Small intestine (tissue), 7 donors: Measurements from ENCODE around the gene PLEKHG4B. TPM values are rescaled to one million over a fixed set of nuclear protein-coding genes. Genes with fewer than 3 reads are reported as not detected.

ENCODE experiments used
- DNase-seq, 2 donors: peaks; one replicate each; pipeline versions ENCODE4 v3.0.0 to v3.0.0-alpha.2; 2013
- FAIRE-seq: peaks from 2 replicates; lab custom pipeline; 2012; peaks lifted over from hg19 to GRCh38; lab: Jason Lieb, UNC
- H3K27ac ChIP-seq, 3 donors: one replicate each; pipeline ENCODE4 v1.5.1; 2013; ENCODE audit warnings: low read length in 2 of 3, mild to moderate bottlenecking in 2 of 3, control low read depth in 1 of 3, inconsistent platforms in 1 of 3, low read depth in 1 of 3, moderate library complexity in 1 of 3
- H3K27me3 ChIP-seq, 3 donors: one replicate each; pipeline ENCODE4 v1.6.1; 2013; ENCODE audit warnings: low read length in 3 of 3, inconsistent platforms in 1 of 3; ENCODE audit not compliant: control insufficient read depth in 3 of 3, insufficient read depth in 3 of 3
- H3K36me3 ChIP-seq, 3 donors: one replicate each; pipeline ENCODE4 v1.6.1; 2013; ENCODE audit warnings: low read length in 3 of 3, inconsistent platforms in 1 of 3, low read depth in 1 of 3, mild to moderate bottlenecking in 1 of 3, moderate library complexity in 1 of 3; ENCODE audit not compliant: control insufficient read depth in 3 of 3, insufficient read depth in 2 of 3
- H3K4me1 ChIP-seq, 3 donors: one replicate each; pipeline ENCODE4 v1.6.1; 2013; ENCODE audit warnings: low read length in 2 of 3, inconsistent platforms in 1 of 3, low read depth in 1 of 3, mild to moderate bottlenecking in 1 of 3, moderate library complexity in 1 of 3; ENCODE audit not compliant: control insufficient read depth in 3 of 3, insufficient read depth in 2 of 3
- H3K4me3 ChIP-seq, 3 donors: one replicate each; pipeline ENCODE4 v1.5.1; 2013; ENCODE audit warnings: low read length in 3 of 3, control low read depth in 1 of 3, inconsistent platforms in 1 of 3, low read depth in 1 of 3, mild to moderate bottlenecking in 1 of 3, moderate library complexity in 1 of 3
- H3K9me3 ChIP-seq, 2 donors: one replicate each; pipeline ENCODE4 v1.6.1; 2013; ENCODE audit warnings: low read depth in 1 of 2, low read length in 1 of 2; ENCODE audit not compliant: control insufficient read depth in 2 of 2, insufficient read depth in 1 of 2
- WGBS, 3 donors: extraction: QIAGEN DNeasy Blood & Tissue Kit; methylation state at CpG; one replicate each; pipeline ENCODE4 v1.1.7; 2013; 5-methylcytosine and 5-hydroxymethylcytosine counted together
- polyA plus RNA-seq, 4 donors: library from polyadenylated mRNA; stranded (reverse) in 3 of 4; unstranded in 1 of 4; fragments of 200-250 nt in 3 of 4; fragments of 120-200 nt in 1 of 4; gene quantifications; one replicate each; pipeline versions ENCODE4 v1.2.1 to v1.2.3, GENCODE V29; 2013
- donor health status: healthy with polysubstance abuse.
- donor health status: control.
- donor health status: control.
- donor health status: Bipolar disorder and iron deficiency.
- donor health status: healthy.

Gene PLEKHG4B
- polyA plus RNA-seq, 4 donors, result 0.01 to 0.44 TPM; not detected in 2

DNA sequence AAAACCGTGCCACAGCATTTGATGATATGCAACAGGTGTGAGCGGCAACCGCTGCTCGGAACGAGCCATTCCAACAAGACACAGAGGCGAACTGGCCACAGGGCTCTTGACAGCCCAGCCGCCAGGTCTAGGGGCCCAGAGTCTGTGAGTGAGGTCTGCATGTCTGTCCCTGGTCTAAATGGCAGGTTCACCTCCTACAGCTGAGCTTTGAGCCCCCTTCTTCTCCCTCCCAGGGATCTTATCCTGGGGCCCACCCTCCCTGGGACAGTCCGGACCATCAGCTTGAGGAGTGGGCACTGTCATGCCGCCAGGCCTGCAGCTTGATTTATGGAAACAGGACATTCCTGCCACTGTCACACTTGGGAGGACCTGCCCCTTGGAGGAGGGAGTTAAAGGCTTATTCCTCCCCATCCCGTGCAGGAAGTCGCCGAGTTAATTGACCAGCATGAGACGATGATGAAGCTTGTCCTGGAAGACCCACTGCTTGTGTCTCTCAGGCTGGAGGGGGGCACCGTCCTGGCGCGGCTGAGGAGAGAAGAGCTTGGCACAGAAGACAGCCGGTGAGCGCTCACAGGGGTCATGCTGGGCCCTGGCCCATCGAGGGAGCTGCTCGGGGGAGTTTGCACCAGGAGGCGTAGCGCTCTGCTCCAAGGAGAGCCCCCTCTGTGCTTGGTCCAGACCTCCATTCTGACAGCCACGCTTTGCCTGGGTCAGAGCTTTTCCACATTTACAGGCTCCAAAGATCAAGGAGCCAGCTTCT, 63.9 kb downstream of the PLEKHG4B start:
- Histone ChIP-seq H3K27ac (no peak overlapping the region), H3K36me3 (no peaks in the 10 kb centered on the region), H3K9me3 (no peaks in the 10 kb centered on the region), H3K4me1 (no peaks in the 10 kb centered on the region), H3K4me3 (no peak overlapping the region), H3K27me3 (no peaks in the 10 kb centered on the region)
- 81 to 89% (median 87%) methylated on average over 23 of the region's 23 CpGs for WGBS, 3 donors
- DNase-seq, result no peak
- no peak for FAIRE-seq

DNA sequence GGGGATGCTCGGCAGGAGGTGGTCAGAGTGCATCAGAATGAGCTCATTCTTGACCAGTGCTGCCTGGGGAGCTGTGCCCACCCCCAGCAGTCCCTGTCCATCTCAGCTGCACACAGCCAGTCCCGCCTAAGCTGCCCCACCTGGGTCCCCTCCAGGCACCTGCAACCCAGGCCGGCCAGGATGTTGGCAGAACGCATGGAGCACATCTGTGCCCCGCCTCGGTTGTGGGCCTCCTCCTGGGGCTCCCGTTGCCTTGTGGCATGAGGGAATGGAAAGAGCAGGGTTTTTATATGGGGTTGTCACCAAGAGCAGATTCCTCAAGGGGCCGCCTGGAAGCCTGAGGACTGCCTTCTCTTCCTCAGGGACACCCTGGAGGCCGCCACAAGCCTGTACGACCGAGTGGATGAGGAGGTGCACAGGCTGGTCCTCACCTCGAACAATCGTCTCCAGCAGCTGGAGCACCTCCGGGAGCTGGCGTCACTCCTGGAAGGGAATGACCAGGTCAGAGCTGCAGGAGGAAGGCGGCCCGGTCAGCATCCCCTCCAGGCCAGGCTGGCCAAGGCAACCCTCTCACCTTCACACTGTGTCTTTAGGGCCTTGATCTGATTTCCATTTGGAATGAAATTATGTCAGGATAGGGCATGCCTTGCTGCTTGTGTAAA, 64.6 kb downstream of the PLEKHG4B start:
- DNase-seq, result no peak
- Histone ChIP-seq H3K9me3 (no peaks in the 10 kb centered on the region), H3K4me1 (no peaks in the 10 kb centered on the region), H3K36me3 (no peaks in the 10 kb centered on the region), H3K27ac (no peak overlapping the region), H3K27me3 (no peaks in the 10 kb centered on the region), H3K4me3 (no peak overlapping the region)
- no peak for FAIRE-seq
- WGBS, 3 donors, result 77 to 88% (median 82%) methylated on average over 17 of the region's 17 CpGs

DNA sequence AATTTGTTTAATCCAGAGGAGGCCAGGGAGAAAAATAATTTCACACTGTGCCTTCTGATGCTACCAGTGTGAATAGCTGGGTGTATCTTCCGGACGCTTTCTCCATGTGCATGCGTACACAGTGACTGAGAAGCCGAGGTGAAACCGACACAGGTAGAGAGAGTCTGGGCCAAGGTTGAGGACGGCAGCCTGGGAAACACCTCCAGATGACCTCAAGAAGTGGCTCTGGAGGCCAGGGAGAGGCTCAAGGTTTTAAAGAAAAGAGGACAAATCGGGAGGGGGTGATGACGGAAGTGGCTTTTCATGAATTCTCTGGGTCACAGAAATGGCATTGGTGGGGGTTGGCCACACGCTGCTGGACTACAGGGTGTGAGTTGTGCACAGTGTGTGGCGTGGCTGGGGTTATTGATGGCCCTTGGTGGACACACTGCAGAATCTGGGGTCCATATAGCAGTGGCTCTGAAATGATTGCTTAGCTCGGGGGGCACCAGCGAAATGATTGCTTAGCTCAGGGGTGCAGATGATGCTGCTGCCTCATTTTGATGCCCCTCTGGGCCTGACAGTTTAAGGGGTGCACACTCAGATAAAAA, 65.3 kb downstream of the PLEKHG4B start:
- no peaks in the 10 kb centered on the region for H3K27me3 ChIP-seq
- no peaks in the 10 kb centered on the region for H3K4me1 ChIP-seq
- FAIRE-seq (no peak), DNase-seq (no peak)
- no peaks in the 10 kb centered on the region for H3K9me3 ChIP-seq
- H3K27ac ChIP-seq, result no peak overlapping the region
- no peaks in the 10 kb centered on the region for H3K36me3 ChIP-seq
- H3K4me3 ChIP-seq, result no peak overlapping the region
- 87 to 90% (median 88%) methylated on average over 12 of the region's 12 CpGs for WGBS, 3 donors

DNA sequence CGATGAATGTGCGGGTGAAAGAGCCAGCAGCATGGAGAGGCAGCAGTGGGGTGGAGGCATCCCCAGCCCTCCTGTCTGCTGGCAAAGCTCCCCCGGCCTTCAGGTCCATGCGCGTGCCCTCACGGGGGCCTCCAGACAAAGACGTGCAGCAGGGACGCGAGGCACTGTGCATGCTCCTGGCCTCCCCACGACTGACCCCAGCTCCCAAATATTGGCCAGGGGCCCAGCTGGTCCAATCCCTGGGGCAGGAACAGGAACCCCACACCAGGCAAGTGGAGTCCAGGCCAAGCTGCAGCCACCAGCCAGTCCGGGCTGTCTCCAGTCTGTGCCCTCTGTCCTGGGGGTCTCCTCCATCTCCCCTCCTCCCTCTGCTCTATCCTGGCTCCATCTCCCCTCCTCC, 65.8 kb downstream of the PLEKHG4B start:
- no peaks in the 10 kb centered on the region for H3K4me1 ChIP-seq
- H3K4me3 ChIP-seq, result no peak overlapping the region
- DNase-seq (no peak), FAIRE-seq (no peak)
- no peaks in the 10 kb centered on the region for H3K9me3 ChIP-seq
- no peaks in the 10 kb centered on the region for H3K36me3 ChIP-seq
- WGBS, 3 donors, result 79 to 88% (median 86%) methylated on average over 11 of the region's 11 CpGs
- no peak overlapping the region for H3K27ac ChIP-seq
- H3K27me3 ChIP-seq, result no peaks in the 10 kb centered on the region

DNA sequence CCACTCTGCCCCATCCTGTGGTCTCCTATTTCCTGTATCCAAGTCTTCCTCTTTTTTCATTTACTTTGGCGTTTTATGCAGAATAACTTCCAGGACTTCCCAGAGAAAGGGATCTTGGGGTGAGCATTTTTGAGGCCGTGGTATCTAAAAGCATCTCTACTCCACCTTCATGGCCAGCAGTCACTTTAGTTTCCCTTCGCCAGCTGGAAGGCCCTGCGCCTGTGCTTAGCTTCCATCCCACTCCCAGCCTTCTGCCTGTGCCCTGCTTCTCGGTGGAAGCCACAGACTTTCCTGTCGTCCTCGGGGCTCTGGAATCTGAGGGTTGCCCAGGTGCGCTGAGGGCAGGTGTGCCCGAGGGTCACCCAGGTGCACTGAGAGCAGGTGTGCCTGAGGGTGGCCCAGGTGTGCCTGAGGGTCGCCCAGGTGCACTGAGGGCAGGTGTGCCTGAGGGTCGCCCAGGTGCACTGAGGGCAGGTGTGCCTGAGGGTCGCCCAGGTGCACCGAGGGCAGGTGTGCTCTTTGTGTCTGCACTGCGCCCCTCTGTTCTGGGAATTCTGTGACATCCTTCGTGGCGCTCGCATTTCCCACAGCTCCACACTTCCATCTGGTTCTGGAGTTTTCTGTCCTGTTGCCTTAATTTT, 67.0 kb downstream of the PLEKHG4B start:
- FAIRE-seq, result no peak
- no peaks in the 10 kb centered on the region for H3K36me3 ChIP-seq

DNA sequence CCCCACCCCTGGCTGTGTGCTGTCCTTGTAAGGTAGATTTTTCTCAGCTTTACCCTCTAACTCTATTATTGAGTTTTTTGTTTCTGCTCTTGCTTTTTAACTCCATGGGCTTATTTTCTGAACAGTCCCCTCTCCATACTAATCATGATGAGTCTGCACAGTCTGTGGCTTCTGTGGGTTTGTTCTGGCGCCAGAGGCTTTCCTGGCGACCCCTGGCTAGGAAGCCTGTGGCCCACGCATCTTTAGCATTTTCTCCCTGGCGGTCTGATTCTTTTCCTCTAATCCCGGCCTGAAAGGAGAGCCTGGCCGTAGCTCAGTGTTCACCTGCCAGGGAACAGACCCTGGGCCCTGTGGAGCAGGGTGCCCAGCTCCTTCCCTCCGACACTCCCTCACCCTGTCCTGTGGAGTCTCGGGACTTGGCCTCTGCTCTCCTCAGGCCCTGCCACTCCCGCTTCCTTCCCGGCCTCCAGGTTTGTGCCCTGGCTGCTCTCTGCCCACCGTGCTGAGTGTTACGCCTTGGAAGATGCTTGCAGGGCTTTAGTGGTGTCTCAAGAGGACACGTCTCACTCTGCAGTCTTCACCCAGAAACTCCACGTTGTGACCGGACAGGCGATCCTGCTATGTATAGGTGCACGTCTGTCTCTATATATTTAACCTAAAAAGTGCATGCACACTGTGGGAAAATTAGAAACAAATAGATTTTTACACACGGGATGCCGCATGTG, 67.6 kb downstream of the PLEKHG4B start:
- FAIRE-seq (no peak), DNase-seq (no peak)
- Histone ChIP-seq H3K4me3 (no peak overlapping the region), H3K27ac (no peak overlapping the region), H3K36me3 (no peaks in the 10 kb centered on the region), H3K27me3 (no peaks in the 10 kb centered on the region), H3K9me3 (no peaks in the 10 kb centered on the region), H3K4me1 (no peaks in the 10 kb centered on the region)
- 69 to 74% (median 69%) methylated on average over 19 of the region's 19 CpGs for WGBS, 3 donors

More for the DNA sequence above, 67.0 kb downstream of the PLEKHG4B start:
- no peaks in the 10 kb centered on the region for H3K9me3 ChIP-seq
- H3K27me3 ChIP-seq, result no peaks in the 10 kb centered on the region
- no peaks in the 10 kb centered on the region for H3K4me1 ChIP-seq
- no peak overlapping the region for H3K27ac ChIP-seq
- H3K4me3 ChIP-seq, result no peak overlapping the region
- 62 to 75% (median 71%) methylated on average over 16 to 17 of the region's 17 CpGs for WGBS, 3 donors
- DNase-seq, result no peak

DNA sequence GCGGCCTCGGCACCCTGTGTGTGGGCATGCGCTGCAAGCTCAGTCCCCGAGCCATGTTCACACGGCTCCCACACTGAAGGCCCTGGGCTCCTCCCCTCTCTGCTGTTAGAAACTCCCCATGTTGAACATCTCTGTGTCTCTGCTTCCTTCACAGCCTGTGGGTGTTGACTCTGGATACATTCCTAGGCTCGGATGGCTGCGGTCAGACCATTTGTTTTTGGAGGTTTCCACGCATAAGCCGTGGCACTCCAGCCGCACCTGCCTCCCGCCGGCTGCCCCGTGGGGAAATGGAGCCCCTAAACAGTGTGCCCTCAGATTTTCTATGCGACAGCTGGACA, 68.2 kb downstream of the PLEKHG4B start:
- no peak overlapping the region for H3K4me3 ChIP-seq
- no peak overlapping the region for H3K27ac ChIP-seq
- H3K4me1 ChIP-seq, result no peaks in the 10 kb centered on the region
- H3K27me3 ChIP-seq, result no peaks in the 10 kb centered on the region
- WGBS, 3 donors, result 81 to 86% (median 85%) methylated on average over 14 of the region's 14 CpGs
- H3K36me3 ChIP-seq, result no peaks in the 10 kb centered on the region
- DNase-seq (no peak), FAIRE-seq (no peak)
- no peaks in the 10 kb centered on the region for H3K9me3 ChIP-seq
